DMS153 treated with DMSO at 0.1 percent for 48 hours (cell line): Measurements from ENCODE around the gene DHRS3.

Source experiments
- DNase-seq: peaks from one replicate; lab custom pipeline; 2025; ENCODE audit not compliant: unreplicated experiment; lab: John Stamatoyannopoulos, UW

Gene DHRS3

DNA sequence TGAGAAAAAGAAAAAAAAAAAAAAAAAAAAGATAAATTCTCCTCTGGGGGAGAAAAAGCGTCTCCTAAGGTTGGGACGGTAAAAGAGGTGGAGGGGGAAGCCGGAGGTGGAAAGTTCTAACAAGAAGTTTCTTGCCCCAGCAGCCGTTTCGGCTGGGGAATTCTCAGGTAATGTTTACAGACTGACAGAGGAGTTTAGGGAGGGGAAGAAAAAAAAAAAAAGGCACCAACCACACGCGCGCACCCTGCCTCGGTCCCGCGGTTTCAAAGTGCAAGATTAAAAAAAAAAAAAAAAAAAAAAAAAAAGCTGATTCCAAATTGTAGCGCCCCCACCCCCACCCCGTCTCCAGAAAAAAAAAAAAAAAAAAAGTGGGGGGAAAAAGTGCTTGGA, 504 bp downstream of the DHRS3 start:
- no peak for DNase-seq

DNA sequence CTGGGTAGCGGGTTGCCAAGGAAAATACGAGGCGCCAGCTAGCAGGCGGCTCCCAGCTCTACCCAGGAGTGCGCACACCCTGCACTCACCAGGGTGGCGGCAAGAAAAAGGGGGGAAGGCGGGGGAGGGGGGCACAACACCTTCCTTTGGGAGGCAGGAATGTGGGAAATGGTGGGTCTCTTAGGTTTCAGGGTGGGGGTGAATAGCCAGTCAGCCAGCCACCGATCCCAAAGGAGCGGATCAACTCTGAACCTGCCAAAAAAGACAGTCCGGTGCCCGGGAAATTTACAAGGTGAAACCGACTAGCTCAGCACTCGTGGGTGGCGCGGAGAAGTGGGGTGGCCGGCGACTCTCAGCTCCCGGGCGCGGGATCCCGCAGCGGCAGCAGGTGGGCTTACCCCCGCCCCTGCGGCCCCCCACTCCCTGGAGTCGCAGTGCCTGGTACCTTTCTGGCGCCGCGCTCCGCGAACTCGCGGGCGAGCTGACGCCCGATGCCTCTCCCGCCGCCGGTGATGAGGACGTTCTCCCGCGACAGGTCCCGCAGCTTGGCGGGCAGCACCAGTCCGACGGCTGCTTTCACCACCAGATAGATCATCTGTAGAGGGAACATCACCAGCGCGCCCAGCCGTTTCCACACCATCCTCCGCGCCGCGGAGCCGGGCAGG, 1.2 kb downstream of the DHRS3 start:
- no peak for DNase-seq

DNA sequence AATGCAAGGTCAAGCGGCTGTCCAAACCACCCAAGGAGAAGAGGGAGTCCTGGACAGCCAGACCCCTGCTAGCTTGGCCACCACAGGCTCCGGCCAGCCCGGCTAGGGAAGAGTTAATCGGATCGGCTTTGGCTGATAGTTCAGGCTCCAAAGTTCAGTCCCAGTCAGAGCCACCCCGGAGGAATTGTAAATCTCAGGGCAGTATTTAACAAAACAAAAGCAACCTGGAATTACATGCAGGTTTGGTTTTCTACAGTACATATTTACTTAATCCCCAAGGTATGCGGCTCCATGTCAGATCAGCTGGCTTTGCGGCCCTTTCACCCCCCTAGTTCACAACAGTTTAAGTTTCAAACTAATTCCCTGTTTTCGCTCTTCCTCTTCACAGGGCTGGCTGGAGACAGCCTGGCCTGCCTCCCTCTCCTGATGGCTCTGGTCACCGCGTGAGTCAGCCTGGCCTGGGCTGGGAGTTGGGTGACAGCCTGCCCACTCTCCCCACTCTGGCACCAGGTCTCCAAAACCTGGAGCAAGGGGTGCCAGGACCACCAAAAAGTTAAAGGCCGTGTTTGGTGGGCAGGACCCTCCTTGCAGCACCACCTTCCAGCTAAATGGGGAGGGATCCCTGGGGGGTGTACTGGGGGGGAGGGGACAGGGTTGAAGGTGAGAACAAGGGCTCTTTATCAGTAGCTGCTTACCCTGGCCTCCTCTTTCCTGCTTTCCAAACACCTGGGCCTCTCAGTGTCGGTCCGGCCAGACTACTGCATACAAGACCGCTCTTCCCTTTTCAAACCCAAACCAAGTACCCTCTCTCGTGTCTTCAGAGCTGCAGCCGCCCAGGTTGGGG, 1.9 kb downstream of the DHRS3 start:
- DNase-seq, result no peak

DNA sequence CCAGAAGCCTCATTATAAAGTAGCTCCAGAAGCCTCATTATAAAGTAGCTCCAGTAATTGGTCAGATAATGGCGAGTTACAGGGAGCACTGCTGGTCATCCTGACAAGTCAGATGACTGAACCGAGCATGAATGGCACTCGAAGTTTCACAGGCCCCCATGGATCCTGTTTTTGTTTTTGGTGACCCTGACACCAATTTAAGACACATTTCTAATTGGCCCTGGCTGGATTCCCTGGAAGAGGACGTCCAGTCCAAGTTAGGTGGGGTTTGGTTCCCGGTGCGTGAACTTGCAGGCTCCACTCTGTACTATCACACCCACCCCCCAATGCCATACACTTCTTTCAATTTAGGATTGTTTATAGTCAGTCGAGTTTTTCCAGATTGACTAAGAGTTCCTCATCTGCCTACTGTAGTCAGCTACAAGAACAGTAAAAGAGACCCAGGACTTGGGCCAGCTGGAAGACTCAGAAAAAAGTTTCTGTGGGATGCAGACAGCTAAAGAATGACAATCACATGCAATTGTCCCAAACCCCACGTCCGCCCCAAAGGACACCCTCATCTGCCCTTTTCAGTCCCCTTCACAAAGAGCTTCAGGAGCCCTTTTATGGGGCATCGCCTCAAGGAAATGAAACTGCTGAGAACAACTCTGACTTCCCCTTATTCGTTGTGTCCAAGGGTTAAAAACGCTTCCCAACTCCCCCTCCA, 2.7 kb downstream of the DHRS3 start:
- DNase-seq, result no peak

DNA sequence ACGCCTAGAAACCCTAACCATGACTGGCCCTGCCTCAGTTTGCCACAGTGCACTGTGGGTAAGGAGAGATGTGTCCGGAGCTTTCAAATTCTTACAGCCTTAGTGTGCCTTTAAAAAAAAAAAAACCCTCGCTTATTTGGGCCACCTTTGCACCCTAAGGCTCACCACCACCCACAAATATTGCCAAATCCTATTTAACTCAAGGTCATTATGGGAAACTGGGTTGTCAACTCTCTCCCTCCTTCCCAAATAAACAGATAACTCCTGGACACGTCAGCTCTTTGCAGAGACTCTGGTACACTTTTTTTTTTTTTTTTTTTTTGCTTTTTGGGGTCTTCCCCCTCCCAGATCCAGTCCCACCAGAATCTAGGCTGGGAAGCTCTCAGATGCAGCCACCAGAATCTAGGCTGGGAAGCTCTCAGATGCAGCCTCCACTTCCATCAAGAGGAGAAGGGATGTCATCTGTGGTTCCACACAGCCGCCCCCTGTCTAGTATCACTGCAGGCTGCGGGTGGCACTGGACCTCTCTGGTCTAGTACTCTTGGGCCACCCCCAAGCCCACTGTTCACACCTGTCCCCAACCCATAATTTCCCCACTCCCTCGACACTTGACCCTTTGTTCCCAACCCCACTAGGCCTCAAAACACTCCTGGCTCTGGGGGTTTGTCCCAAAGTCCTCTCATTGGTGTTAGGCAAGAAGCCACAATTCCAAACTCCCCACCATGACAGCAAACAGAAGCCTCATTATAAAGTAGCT, 3.4 kb downstream of the DHRS3 start:
- DNase-seq, result no peak

DNA sequence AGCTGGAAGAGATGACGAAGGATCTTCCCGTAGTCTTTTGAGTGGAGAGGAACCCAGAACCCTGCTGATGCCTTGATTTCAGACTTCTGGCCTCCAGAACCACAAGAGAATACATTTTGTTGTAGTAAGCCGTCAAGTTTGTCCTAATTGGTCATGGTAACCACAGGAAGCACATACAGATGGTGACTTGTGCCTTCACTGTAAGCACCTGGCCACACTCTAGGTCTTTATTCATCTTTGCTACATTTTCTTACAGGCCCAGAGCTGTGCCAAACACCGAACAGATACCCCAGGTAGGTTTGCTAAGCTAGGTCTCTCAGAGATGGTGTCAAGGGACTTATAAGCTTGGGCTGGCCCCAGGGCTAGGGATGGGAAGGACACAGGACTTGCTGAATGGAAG, 4.8 kb downstream of the DHRS3 start:
- DNase-seq, result no peak

DNA sequence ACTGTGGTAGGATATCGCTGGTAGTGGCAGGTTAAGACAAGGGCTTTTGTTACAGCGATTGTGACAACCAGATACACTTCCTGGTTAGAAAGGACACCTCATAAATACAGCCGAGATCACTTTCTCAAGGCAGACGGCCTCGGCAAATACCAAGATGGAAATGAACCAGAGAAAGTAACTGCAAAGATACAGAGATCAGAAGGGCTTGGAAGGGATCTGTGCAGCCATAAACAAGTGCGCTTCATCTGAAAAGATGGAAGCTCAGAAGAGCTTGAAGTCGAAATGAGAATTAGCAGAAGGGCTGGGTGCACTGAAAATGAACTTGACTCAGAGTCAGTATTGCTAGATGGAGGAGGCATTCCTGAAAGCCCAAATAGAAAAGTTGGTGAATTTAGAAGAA, 7.1 kb downstream of the DHRS3 start:
- DNase-seq, result no peak

DNA sequence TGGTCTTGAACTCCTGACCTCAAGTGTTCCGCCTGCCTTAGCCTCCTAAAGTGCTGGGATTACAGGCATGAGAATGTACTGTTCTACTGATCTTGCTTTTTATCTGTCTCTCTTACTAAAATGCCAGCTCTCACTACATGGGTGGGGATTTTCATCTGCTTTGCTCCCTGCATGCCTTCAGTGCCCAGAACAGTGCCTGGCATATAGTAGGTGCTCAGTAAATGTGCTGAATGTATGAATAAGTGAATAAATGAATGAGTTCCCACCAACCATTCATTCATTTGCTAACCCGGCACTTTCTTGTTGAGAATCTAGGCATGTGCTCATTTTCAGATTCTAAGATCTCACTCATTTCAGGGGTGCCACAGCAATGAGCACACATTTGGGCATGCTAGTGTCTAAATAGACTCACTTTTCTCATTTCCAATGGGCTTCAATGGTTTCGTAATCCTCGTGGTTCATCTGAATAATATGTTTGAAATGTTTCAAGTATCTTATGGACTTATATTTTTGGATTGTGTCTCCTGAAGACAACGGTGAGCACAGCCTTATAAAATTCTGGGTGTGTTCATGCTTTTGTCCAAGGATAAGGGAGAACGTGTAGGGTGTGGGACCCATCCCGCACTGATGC, 7.6 kb downstream of the DHRS3 start:
- DNase-seq, result no peak

DNA sequence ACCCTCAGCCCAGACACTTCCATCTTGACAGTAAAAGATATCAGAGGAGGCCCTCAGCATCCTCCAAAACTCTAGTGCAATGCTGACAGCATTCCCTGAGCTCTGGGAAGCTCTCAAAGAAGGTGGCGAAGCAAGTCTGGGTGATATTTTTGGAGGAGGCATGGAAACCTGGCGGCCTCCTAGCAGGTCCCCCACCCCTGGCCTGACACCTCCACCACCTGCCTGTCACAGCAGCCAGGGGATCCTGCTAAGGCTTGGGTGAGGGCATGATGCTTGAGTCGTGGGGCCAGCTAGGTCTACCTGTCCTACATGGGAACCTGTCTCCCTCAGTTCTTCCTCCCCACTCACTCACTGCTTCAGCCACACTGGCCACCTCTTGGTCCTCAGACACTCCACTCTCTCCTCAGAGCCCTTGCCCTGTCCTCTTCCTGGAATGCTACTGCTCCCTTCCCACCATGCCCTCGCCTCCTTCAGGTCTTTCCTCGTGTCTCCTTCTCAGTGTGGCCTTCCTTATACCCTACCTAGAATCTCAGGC, 8.5 kb downstream of the DHRS3 start:
- no peak for DNase-seq

DNA sequence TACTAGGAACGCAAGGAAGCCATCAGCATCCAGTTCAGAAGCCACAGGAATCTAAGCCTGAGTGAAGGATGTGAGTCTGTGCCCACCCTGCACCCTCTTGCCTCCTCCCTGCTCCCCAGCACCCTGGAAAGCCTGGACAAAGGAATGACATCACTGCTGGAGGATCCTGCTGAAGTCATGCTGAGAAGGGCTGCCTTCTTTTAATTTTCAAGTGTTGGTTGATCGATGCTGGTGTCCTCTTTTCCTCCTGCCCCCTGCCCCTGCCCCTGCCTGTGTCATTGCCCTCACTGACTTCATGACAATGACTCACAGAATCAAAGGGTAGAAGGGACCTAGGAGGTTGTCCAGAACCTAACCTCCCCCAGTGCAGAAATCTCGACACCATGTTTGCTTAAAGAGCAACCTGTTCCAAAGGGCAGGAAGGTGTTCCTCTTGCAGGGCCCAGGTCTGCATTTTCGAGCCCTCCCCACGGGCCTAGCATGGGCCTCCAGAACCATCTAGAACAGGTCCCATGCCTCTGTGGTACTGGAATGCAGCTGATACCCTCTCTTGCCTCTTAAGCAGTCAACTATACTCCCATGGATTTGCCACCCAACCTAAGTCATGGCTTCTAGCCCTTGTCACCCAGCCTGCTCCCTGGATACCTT, 9.6 kb downstream of the DHRS3 start:
- no peak for DNase-seq

DNA sequence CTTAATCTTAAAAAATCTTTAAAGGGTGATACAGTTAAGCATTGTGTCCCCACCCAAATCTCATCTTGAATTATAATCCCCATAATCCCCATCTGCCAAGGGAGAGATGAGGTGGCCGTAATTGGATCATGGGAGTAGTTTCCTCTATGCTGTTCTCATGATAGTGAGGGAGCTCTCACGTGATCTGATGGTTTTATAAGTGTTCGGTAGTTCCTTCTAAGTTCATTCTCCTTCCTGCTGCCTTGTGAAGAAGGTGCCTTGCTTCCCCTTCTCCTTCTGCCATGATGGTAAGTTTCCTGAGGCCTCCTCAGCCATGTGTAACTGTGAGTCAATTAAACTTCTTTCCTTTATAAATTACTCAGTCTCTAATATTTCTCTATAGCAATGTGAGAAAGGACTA, 10.7 kb downstream of the DHRS3 start:
- DNase-seq, result no peak

DNA sequence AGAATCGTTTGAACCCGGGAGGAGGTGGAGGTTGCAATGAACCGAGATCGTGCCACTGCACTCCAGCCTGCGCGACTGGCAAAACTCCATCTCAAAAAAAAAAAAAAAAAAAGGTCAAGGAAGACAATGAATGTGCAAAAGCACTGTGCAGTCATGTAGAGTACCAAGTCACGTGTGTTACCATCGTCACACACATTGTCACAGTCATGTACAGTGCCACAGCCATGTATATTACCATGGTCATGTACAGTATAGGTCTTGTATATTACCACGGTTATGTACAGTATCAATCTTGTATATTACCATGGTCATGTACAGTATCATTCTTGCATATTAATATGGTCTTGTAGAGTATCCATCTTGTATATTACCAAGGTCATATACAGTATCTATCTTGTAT, 13.0 kb downstream of the DHRS3 start:
- no peak for DNase-seq

DNA sequence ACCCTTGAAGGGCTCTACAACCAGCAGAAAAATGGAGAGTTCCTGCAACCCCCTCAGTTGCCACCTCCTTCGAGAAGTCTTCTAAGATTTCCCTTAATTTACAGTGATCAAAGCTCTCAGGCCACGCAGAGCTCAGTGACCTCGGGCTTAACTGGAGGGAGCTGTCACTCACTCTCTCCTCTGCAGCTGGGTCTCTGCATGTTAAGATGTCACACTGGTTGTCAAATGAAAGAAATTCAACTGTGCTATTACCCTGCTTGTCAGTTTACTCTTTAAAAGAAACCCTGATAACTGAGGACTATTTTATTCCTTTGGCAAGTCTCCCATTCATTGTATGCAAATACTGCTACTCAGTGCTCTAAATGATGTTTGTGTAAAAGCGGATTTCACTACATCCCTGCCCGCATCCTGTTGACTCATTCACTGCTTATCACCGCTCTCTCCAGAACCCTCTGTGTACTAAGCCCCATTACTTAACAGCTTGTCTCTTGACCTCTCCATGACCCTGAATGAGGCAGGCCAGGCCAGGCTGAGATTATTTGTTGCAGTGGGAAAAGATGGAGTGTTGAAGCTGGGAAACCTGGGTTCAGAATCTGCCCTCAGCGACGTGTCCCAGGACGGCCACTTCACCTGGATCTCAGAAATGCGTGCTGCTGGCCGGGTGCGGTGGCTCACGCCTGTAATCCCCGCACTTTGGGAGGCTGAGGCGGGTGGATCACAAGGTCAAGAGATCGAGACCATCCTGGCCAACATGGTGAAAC, 13.7 kb downstream of the DHRS3 start:
- no peak for DNase-seq

DNA sequence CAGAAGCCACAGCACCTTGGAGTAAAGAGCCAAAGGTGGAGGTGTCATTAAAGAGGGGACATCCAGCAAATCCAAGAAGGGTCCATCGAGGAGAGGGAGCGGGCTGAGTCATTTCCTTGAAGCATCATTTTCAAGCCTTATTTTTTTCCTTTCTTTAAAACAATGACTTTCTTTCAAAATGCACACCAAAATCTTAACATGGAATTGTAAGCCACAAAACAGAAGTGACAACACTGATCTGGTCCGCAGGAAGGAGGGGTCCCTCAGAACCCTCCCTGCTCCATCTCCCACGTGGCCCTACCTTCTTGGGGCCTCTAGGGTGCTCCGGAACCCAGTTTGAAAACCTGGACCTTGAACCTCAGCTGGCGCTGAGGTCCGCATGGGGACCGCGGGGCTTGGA, 14.8 kb downstream of the DHRS3 start:
- DNase-seq, result no peak

DNA sequence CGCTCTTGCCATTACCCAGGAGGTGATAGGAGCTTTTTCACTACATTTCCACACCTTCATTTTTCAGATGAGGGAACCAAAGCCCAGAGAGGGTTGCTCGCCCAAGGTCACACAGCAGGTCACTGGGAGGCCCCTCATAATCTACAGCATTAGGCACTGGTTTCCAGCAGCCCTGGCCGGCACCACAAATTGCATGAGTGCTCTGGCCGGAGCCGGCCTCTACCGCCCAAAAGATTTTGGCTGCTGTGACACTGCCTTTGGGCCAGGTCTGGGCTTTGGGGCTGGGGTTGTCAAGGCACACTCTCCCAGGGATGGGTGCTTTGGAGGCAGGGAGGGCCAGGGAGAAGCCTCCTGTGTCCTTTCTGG, 15.4 kb downstream of the DHRS3 start:
- DNase-seq, result no peak

DNA sequence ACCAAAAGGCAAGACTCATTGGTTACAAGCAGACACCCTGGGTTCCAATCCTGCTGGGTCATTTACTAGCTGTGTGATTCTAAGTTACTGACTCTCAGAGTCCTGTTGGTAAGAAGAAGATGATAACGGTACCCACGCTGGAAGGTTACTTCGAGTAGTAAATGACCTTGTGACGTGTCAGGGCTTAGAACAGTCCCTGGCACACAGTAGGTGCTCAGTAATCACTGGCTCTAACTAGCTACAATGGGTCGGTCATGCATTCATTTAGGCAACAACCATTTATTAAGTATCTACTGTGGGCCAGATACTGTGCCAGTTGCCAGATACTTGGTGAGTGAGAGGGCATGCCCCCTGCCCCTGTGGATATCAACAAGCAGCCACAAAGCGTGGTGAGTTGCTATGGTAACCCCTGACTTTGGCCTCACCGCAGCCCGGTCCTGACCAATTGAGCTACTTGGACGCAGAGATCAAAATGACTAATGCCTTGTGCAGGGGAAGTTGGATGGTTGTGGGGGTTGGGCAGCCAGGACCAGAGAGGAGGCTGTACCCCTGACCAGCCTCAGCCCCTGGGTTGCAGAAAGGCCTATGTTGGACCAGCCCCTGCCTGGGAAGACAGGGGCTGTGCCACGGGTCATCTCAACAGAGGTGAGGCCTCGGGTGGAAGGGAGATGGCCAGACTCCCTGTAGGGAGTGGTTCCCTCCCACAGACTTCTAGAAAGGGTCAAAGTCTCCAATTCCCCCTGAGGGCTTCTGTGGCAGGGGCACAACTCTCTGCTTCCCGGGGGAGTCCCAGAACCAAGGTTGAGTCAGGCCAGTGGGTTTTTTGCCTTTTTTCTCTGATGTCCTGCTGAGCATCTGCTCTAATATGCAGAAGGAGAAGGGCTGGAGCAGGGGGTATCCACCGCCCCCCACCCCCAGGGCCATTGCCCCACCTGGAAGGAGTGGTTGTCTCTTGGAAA, 16.0 kb downstream of the DHRS3 start:
- no peak for DNase-seq

DNA sequence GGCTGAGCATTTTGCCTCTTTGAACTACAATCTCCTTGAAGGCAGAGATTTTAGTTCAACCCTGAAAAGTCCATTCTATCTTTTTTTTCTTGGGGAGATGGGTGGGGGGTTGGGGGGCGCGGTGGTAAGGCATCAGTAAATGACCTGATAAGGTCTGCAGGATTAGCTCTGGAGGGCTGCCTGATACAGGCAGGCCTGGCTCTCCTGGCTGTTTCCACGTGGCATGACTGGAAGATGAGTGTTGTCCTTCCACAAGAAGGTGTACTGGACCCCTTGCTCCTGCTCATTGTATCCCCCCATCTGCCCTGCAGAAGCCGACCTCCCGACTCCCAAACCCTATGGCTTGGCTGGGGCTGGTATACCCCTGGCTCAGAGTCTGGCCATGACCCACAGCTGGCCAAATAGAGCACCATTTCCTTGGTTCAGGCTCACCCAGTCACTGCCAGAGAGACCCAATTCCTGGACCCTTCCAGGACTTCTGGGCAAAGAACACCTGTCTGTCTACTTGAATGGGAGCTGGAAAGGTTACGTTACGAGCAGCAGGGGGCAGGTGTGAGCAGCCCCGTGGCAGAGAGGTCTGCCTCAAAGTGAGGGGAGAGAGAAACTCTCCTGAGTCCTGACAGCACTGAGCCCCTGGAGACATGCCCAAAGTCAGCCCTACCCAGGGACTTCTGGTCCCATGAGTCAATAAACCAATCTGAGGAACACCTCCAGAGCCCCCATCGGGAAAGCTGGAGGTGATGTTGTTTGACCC, 17.0 kb downstream of the DHRS3 start:
- DNase-seq, result no peak

DNA sequence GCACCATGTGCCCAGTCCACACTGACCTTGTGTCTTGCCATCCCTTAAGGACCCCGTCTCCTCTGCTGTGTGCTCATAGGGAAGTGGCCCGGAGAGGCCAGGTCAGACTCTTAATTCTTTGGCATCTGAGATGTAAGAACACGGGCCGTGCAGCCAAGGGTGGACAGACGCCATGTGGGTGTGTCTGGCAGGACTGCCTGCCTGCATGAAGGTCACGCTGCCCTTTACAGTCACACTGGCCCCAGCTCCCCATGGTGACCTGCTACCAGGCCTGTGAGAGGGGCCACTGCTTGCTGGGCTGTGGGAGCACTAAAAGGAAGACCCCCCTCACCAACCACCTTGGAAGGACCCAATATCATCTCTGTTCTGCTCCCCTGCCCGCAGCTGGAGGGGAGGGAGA, 17.7 kb downstream of the DHRS3 start:
- no peak for DNase-seq
